NCI-H345 (cell line): ENCODE measurements around the gene RALGPS1.

ENCODE experiments used
- DNase-seq: peaks from one replicate; lab custom pipeline; 2025; lab: John Stamatoyannopoulos, UW

RALGPS1 gene

GRCh38 chr9:126914458-126915280 lies at the start of gene RALGPS1:
Gene RALGPS1, plus strand, starts transcription at chr9:126914782. Its CDS starts 47,508 bp downstream, at chr9:126962290.
- DNase-seq, result peak; percentile 98

GRCh38 chr9:126869368-126869767 lies 45.2 kb upstream of the RALGPS1 start:
- no peak for DNase-seq

GRCh38 chr9:126872516-126872915 lies 42.1 kb upstream of the RALGPS1 start:
- DNase-seq, result no peak

DNA sequence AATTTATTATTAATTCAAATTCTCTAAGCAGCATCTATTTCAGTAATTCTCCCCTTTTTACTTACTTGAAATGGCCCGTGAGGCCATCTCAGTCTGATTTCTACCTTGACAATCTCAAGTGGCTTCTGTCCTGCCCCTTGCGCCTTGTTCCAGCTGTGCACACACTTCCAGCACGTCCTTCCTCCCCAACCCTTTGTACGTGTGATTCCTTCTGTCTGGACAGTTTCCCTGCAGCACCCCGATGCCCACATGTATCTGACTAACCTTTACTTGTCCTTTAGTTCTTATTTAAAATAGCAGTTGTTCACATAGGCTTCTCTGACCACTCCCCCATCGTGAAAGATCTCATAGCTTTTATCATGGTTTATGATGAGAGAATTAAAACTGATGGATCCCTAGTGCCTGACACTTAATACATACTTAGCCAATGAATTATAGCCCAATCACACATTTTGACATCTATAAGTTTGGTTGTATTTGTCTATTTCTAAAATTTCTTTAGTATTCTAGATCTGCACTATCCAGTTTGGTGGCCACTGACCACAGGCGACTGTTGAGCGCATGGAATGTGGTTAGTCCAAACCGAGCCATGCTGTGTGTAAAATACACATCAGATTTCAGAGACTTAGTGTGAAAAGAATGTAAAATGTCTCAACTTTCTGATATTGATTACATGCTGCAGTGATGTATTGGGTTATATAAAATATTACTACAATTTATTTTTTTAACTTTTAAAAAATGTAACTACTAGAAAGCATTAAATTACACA lies 39.9 kb upstream of the RALGPS1 start:
- DNase-seq, result no peak

DNA sequence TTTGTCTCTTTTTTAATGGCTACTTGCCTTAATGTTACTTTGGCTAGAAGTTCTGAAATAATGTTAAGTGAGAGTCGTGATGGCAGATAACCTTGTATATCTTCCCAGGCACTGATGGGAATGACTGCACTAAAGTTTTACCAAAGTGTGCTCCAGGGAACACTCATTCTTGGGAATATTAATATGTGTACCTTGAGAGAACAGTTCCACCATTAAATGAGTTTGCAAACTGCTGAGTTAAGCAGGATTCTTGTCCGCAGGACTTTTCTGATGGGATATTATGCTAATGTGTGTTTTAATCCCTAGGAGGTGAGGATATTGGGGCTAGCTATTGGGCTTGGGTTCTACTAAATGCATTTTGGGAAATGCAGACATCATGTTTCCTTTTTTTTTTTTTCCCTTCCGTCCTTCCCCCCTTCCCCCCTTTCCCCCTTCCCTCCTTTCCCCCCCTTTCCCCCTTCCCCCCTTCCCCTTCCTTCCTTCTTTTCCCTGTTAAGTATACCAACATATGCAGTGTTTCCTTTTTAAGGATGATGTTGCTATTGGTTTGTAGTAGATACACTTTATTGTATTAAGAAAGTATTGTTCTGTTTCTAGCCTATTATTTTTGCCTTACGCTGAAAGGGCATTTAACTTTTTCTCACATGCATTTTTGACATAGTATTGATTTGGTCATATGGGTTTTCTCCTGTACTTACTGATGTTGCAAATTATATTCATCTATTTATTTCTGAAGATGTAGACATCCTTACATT lies 38.6 kb upstream of the RALGPS1 start:
- DNase-seq, result no peak

- no peak for DNase-seq
These were observed 38.1 kb upstream of the RALGPS1 start for GRCh38 chr9:126876531-126876930.

GRCh38 chr9:126877418-126877817 lies 37.2 kb upstream of the RALGPS1 start:
- DNase-seq, result no peak

GRCh38 chr9:126879288-126879687 lies 35.3 kb upstream of the RALGPS1 start:
- DNase-seq, result no peak

DNA sequence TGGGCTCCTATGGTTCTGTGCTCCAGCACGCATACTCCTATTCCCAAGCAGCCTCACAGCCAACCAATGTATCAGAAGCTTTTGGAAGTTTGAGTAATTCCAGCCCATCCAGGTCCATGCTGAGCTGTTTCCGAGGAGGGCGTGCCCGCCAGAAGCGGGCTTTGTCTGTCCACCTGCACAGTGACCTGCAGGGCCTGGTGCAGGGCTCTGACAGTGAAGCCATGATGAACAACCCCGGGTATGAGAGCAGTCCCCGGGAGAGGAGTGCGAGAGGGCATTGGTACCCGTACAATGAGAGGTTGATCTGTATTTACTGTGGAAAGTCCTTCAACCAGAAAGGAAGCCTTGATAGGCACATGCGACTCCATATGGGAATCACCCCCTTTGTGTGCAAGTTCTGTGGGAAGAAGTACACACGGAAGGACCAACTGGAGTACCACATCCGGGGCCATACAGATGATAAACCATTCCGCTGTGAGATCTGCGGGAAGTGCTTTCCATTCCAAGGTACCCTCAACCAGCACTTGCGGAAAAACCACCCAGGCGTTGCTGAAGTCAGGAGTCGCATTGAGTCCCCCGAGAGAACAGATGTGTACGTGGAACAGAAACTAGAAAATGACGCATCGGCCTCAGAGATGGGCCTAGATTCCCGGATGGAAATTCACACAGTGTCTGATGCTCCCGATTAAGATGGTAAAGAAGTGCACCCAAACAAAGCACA lies 34.2 kb upstream of the RALGPS1 start:
- DNase-seq, result no peak

DNA sequence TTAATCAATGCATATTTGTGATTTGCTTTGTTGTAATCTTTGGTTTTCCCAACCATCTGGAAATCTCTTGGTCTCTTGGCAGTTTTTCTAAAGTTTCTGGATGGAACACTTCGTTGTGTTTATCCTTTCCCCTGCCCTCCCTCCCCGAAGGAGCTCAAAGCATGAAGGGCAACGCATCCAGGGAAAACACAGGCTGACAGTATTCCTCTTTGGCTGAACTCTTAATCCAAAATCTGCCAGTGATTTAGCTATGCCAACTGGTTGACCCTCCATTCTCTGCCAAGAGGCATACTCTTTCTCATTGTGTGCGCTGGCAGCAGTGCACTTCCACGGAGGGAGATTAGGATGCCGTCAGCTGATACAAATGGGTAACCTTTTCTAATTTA lies 33.6 kb upstream of the RALGPS1 start:
- no peak for DNase-seq

DNA sequence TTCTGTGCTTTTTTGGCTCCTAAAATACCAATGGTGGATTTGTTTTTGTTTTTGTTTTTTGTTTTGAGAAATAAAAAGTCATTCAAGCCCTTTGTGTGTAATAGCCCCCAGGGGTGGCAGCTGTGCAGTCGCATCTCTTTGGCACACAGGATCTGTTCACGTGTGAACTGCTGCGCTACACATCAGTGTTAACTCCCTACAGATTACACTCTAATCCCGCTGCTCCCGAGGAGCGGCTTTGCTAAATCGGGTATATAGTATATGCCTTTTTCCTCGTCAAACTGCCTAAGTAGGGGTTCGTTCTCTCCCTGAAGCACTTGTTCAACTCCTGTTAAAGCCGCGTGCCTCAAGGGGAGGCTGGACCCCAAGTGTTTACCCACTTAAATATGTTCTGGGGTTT lies 31.8 kb upstream of the RALGPS1 start:
- no peak for DNase-seq

- no peak for DNase-seq
These were observed 30.9 kb upstream of the RALGPS1 start for GRCh38 chr9:126883636-126884035.

GRCh38 chr9:126885131-126885641 lies 29.4 kb upstream of the RALGPS1 start:
- no peak for DNase-seq

DNA sequence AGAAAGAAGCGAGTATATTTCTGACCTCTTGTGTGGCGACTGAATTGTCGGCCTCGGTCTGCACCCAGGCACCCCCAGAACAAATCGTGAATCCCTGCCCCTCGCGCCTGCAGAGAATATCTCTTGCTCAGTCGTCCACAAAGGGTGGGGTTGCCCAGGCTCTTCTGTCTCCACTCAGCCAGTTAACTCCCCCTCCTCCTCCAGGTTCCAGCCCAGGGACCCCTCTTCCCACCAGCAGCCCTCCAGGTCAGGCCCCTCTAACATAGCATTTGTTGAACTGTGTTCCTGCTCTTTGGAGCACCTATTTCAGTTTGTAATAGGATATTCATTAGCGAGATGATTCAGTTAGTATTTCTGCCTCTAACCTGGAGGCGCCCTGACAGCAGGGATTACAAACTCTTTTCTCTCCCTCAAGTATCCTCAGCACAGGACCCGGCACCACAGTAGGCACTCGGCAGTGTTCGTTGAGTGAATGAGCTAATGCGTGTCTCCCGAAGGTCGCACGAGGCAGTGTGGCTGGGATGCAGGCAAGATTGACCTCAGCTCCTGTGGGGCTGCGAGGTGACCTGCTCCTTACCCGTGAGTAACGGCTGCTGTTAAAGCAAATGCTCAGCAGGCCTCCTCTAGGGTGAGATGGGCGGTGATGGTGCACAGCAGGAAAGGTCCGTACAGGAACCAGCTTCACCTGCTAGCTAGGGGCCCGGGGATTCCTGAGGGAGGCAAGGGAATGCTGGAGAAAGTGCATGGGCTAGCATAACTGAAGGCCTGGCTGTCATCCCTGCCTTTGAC lies 28.4 kb upstream of the RALGPS1 start:
- no peak for DNase-seq

DNA sequence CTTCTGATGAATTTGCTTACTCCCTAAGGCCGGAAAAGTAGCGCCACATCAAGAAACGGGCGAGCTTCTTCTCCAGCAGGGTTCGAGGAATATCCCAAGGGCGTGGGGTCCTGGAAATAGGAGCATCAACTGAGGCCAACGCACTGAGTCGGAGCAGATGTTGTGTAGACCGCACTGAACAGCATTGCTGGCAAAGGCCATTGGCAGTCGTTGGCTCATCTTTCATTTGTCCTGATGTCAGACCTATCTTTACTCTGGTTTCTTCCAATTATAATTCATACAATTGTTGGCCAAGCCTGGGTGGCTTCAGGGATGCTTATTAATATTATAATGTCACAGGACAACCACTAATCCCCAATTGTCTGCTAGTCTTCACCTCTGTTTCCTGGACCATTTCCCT lies 27.7 kb upstream of the RALGPS1 start:
- DNase-seq, result no peak

DNA sequence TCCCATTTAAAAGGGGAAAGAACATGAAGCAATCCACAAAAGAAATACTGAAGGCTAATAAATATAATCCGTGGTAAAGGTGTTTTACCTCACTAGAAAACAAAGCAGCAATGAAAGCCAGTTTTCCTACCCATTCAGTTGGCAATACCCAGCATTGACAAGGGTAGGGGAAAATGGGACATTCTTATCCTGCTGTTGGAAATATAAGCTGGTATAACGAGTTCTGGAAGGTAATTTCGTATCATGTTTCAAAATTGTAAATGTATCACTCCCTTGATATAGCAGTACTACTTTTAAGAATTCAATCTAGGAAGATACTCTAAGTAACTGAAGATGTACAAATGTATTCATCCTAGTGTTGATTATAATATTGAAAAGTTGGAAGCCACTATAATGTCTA lies 22.9 kb upstream of the RALGPS1 start:
- no peak for DNase-seq

GRCh38 chr9:126893079-126893478 lies 21.5 kb upstream of the RALGPS1 start:
- DNase-seq, result no peak

GRCh38 chr9:126894052-126894603 lies 20.5 kb upstream of the RALGPS1 start:
- no peak for DNase-seq

- DNase-seq, result no peak
These were observed 12.4 kb upstream of the RALGPS1 start for GRCh38 chr9:126902210-126902609.

DNA sequence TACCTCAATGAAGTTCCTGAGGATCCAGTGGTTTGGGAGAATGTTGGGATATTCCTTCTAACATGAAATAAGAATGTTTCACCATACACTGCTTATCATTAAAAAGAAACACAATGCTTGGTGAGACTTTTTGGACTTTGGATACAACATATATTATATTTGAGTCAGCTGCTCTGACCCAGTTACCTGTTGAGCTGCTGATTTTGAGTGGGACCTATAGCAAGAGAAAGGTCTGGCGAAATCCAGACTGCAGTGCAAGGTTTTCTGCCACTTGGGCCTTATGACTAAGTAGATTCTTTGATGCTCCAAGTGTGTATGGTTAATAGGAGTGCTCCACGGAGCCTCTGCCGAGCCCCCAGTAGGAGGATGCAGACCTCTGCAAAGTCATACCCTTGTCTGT lies 10.0 kb upstream of the RALGPS1 start:
- no peak for DNase-seq

GRCh38 chr9:126906091-126906490 lies 8.5 kb upstream of the RALGPS1 start:
- DNase-seq, result no peak
